Liver (tissue), 9 donors: ENCODE data around the gene STMP1. TPM values are rescaled to one million over a fixed set of nuclear protein-coding genes. Genes with fewer than 3 reads are reported as not detected.

Experiments
- DNase-seq: peaks from one replicate; pipeline ENCODE4 v3.0.0-alpha.2; 2017; ENCODE audit warnings: low spot score
- H3K27ac ChIP-seq, 2 donors: one replicate each; pipeline ENCODE4 v1.7.0; 2013; ENCODE audit warnings: inconsistent platforms in 2 of 2, low read length in 2 of 2, control low read depth in 1 of 2, low read depth in 1 of 2, mild to moderate bottlenecking in 1 of 2
- H3K27me3 ChIP-seq, 4 donors: one replicate each; pipeline versions ENCODE4 v1.6.1 to v1.7.0; 2013; ENCODE audit warnings: low read length in 3 of 4, inconsistent platforms in 1 of 4, mild to moderate bottlenecking in 1 of 4, moderate library complexity in 1 of 4; ENCODE audit not compliant: control insufficient read depth in 4 of 4, insufficient read depth in 4 of 4
- H3K36me3 ChIP-seq, 4 donors: one replicate each; pipeline versions ENCODE4 v1.6.1 to v1.7.0; 2013; ENCODE audit warnings: low read length in 3 of 4, mild to moderate bottlenecking in 3 of 4, low read depth in 1 of 4, moderate library complexity in 1 of 4; ENCODE audit not compliant: control insufficient read depth in 4 of 4, insufficient read depth in 3 of 4
- H3K4me1 ChIP-seq, 4 donors: one replicate each; pipeline versions ENCODE4 v1.6.1 to v1.7.0; 2013; ENCODE audit warnings: low read length in 3 of 4, mild to moderate bottlenecking in 3 of 4, moderate library complexity in 1 of 4; ENCODE audit not compliant: control insufficient read depth in 4 of 4, insufficient read depth in 4 of 4
- H3K4me3 ChIP-seq, 3 donors: one replicate each; pipeline versions ENCODE4 v1.6.1 to v1.7.0; 2013; ENCODE audit warnings: low read length in 3 of 3, control low read depth in 1 of 3, low read depth in 1 of 3, mild to moderate bottlenecking in 1 of 3
- H3K9ac ChIP-seq, 2 donors: one replicate each; pipeline ENCODE4 v1.7.0; 2013; ENCODE audit warnings: low read length in 2 of 2, mild to moderate bottlenecking in 2 of 2, moderate library complexity in 2 of 2, control low read depth in 1 of 2, low read depth in 1 of 2
- H3K9me3 ChIP-seq, 4 donors: one replicate each; pipeline versions ENCODE4 v1.6.1 to v1.7.0; 2013; ENCODE audit warnings: low read length in 3 of 4; ENCODE audit not compliant: control insufficient read depth in 4 of 4
- ATF3 ChIP-seq: IDR thresholded peaks from 2 replicates; pipeline ENCODE4 v1.6.1; 2016; ENCODE audit warnings: antibody characterized with exemption
- CTCF ChIP-seq: fragments of 150-350 bp; IDR thresholded peaks from 2 replicates; pipeline ENCODE4 v1.5.1; 2017; ENCODE audit warnings: improper control_type of control experiment, low read depth, low read length; ENCODE audit not compliant: missing input control
- EGR1 ChIP-seq, 2 donors: IDR thresholded peaks; 2 replicates each; pipeline ENCODE4 v1.6.1; 2016 to 2018; ENCODE audit warnings: antibody characterized with exemption in 2 of 2, low read depth in 2 of 2
- FOXA2 ChIP-seq: IDR thresholded peaks from 2 replicates; pipeline ENCODE4 v1.6.1; 2016; ENCODE audit warnings: antibody characterized with exemption
- GABPA ChIP-seq, 2 donors: IDR thresholded peaks in 1 of 2; conservative IDR thresholded peaks in 1 of 2; 2 replicates each; pipeline ENCODE4 v1.6.1; 2016; ENCODE audit warnings: antibody characterized with exemption in 2 of 2, mild to moderate bottlenecking in 1 of 2, moderate library complexity in 1 of 2
- HNF4A ChIP-seq, 2 donors: conservative IDR thresholded peaks; 2 replicates each; pipeline ENCODE4 v1.6.1; 2016; ENCODE audit warnings: antibody characterized with exemption in 2 of 2, mild to moderate bottlenecking in 2 of 2
- HNF4G ChIP-seq: IDR thresholded peaks from 2 replicates; pipeline ENCODE4 v1.6.1; 2016; ENCODE audit warnings: antibody characterized with exemption
- JUND ChIP-seq, 2 donors: IDR thresholded peaks; 2 replicates each; pipeline ENCODE4 v1.6.1; 2016; ENCODE audit warnings: antibody characterized with exemption in 2 of 2
- MAX ChIP-seq: IDR thresholded peaks from 2 replicates; pipeline ENCODE4 v1.6.1; 2016; ENCODE audit warnings: antibody characterized with exemption
- NR2F2 ChIP-seq: IDR thresholded peaks from 2 replicates; pipeline ENCODE4 v1.6.1; 2016; ENCODE audit warnings: antibody characterized with exemption
- RAD21 ChIP-seq, 2 donors: IDR thresholded peaks; 2 replicates each; pipeline ENCODE4 v1.6.1; 2016; ENCODE audit warnings: antibody characterized with exemption in 2 of 2, mild to moderate bottlenecking in 2 of 2
- REST ChIP-seq: IDR thresholded peaks from 2 replicates; pipeline ENCODE4 v1.6.1; 2016; ENCODE audit warnings: antibody characterized with exemption, mild to moderate bottlenecking
- RXRA ChIP-seq, 2 donors: IDR thresholded peaks; 2 replicates each; pipeline ENCODE4 v1.6.1; 2017 to 2018; ENCODE audit warnings: antibody characterized with exemption in 2 of 2, mild to moderate bottlenecking in 1 of 2
- SP1 ChIP-seq: IDR thresholded peaks from 2 replicates; pipeline ENCODE4 v1.6.1; 2018; ENCODE audit warnings: antibody characterized with exemption, mild to moderate bottlenecking
- YY1 ChIP-seq: IDR thresholded peaks from 2 replicates; pipeline ENCODE4 v1.6.1; 2016; ENCODE audit warnings: antibody characterized with exemption, mild to moderate bottlenecking
- ZBTB33 ChIP-seq: IDR thresholded peaks from 2 replicates; pipeline ENCODE4 v1.6.1; 2016; ENCODE audit warnings: antibody characterized with exemption
- WGBS: extraction: QIAGEN DNeasy Blood & Tissue Kit; methylation state at CpG from one replicate; pipeline ENCODE4 v1.1.7; 2013; 5-methylcytosine and 5-hydroxymethylcytosine counted together
- polyA plus RNA-seq, 2 donors: library from polyadenylated mRNA; stranded (reverse) in 1 of 2; unstranded in 1 of 2; fragments of 200-250 nt in 1 of 2; fragments of >200 nt in 1 of 2; fragmentation: Nextera tagmentation in 1 of 2; extraction: Ambion mirVana in 1 of 2; gene quantifications; one replicate each; pipeline versions ENCODE4 v1.2.1 to v1.2.3, GENCODE V29; 2013 to 2015
- total RNA-seq, 2 donors: library from RNA; depleted of rRNA; stranded (reverse); fragments of >200 nt; gene quantifications; one replicate each; pipeline ENCODE4 v1.2.3, GENCODE V29; 2014
- donor health status: healthy.
- donor health status: healthy.
- donor health status: healthy.
- donor health status: healthy.
- donor health status: healthy.

Gene STMP1
- total and polyA plus RNA-seq, 4 donors, result 6.8 to 30.7 (median 13.8) TPM

GRCh38 chr7:135644154-135644553, 18.2 kb upstream of the STMP1 start:
- Histone ChIP-seq H3K36me3 (peaks cover 6 to 13% (median 10%) of the 10 kb centered on the region in 4 donors), H3K4me1 (peaks cover 0 to 6% (median 0%) of the 10 kb centered on the region in 4 donors), H3K27ac (peak overlapping the region in 1 of 2 donors; percentile 9), H3K27me3 (no peaks in the 10 kb centered on the region), H3K9ac (no peak overlapping the region), H3K4me3 (no peak overlapping the region), H3K9me3 (no peaks in the 10 kb centered on the region)
- TF ChIP-seq ATF3, result peak; percentile 84
- TF ChIP-seq REST, result no peak
- TF ChIP-seq RXRA (IDR thresholded peaks at IDR 0.05), result peak; percentile 11 to 15
- 46% methylated on average over 3 of the region's 3 CpGs for WGBS
- DNase-seq, result no peak

GRCh38 chr7:135644729-135645128, 17.6 kb upstream of the STMP1 start:
- H3K36me3 ChIP-seq, result peaks cover 6 to 13% (median 10%) of the 10 kb centered on the region in 4 donors
- no peak overlapping the region for H3K9ac ChIP-seq
- no peaks in the 10 kb centered on the region for H3K27me3 ChIP-seq
- TF ChIP-seq MAX, result no peak
- TF ChIP-seq JUND (IDR thresholded peaks at IDR 0.05), result no peak
- TF ChIP-seq CTCF, result no peak
- TF ChIP-seq EGR1 (IDR thresholded peaks at IDR 0.05; ENCODE audit: low read depth in 2 of 2), result no peak
- TF ChIP-seq ATF3, result no peak
- TF ChIP-seq NR2F2, result no peak
- no peak for TF ChIP-seq YY1
- TF ChIP-seq RAD21 (IDR thresholded peaks at IDR 0.05), result no peak
- TF ChIP-seq ZBTB33, result no peak
- no peak for TF ChIP-seq HNF4A (conservative IDR thresholded peaks at IDR 0.05)
- TF ChIP-seq HNF4G, result no peak
- TF ChIP-seq SP1, result no peak
- no peak for TF ChIP-seq REST
- no peak for TF ChIP-seq GABPA (IDR thresholded peaks at IDR 0.05 in 1 of 2, conservative IDR thresholded peaks at IDR 0.05 in 1 of 2)
- TF ChIP-seq RXRA (IDR thresholded peaks at IDR 0.05), result no peak
- TF ChIP-seq FOXA2, result no peak
- peaks cover 0 to 6% (median 0%) of the 10 kb centered on the region in 4 donors for H3K4me1 ChIP-seq
- no peak overlapping the region for H3K27ac ChIP-seq
- no peak overlapping the region for H3K4me3 ChIP-seq
- DNase-seq, result no peak
- 81% methylated on average over 3 of the region's 3 CpGs for WGBS
- H3K9me3 ChIP-seq, result no peaks in the 10 kb centered on the region
